G401.6 (cell line): Measurements from ENCODE around the gene IL24.
A peak's percentile ranks its signal among the peaks of the same experiment; 100 is the strongest.
"Not testable (repeated sequence)": the region's sequence is repeated elsewhere in the genome, so short reads cannot be mapped to it uniquely, and the experiment has no call there.

Experiments
- FAIRE-seq: peaks from 2 replicates; lab custom pipeline; 2012; peaks lifted over from hg19 to GRCh38; lab: Jason Lieb, UNC

IL24 gene

GRCh38 chr1:206904423-206905142 lies 7.3 kb downstream of the IL24 start:
- no peak for FAIRE-seq

GRCh38 chr1:206905295-206906164 lies 8.3 kb downstream of the IL24 start:
- no peak for FAIRE-seq

- FAIRE-seq = no peak
These were observed 10.2 kb downstream of the IL24 start for GRCh38 chr1:206907304-206907991.

- no peak for FAIRE-seq
These were observed 10.8 kb downstream of the IL24 start for GRCh38 chr1:206908038-206908437.

- FAIRE-seq = no peak
These were observed 12.1 kb downstream of the IL24 start for GRCh38 chr1:206909161-206909882.

GRCh38 chr1:206909883-206910318 lies 12.7 kb downstream of the IL24 start:
- no peak for FAIRE-seq

GRCh38 chr1:206911064-206911663 lies 13.9 kb downstream of the IL24 start:
- FAIRE-seq = peak; percentile 42

- no peak for FAIRE-seq
These were observed 15.3 kb downstream of the IL24 start for GRCh38 chr1:206912445-206913095.

GRCh38 chr1:206913766-206914537 lies 16.7 kb downstream of the IL24 start:
- no peak for FAIRE-seq

- FAIRE-seq = no peak
These were observed 17.9 kb downstream of the IL24 start for GRCh38 chr1:206915030-206915735.

GRCh38 chr1:206916000-206916709 lies 18.9 kb downstream of the IL24 start:
- FAIRE-seq = no peak

- FAIRE-seq = no peak
These were observed 20.8 kb downstream of the IL24 start for GRCh38 chr1:206918076-206918475.

- FAIRE-seq = no peak
These were observed 24.6 kb downstream of the IL24 start, which contains the start of gene FCMR for GRCh38 chr1:206921772-206922265. Gene FCMR, minus strand, starts transcription at chr1:206921941. Its CDS starts 87 bp downstream, at chr1:206921854.

- FAIRE-seq = no peak
These were observed 25.3 kb downstream of the IL24 start for GRCh38 chr1:206922524-206922923.

- no peak for FAIRE-seq
These were observed 26.0 kb downstream of the IL24 start for GRCh38 chr1:206923009-206923960.

- not testable (repeated sequence) for FAIRE-seq
These were observed 26.8 kb downstream of the IL24 start for GRCh38 chr1:206923961-206924557.

GRCh38 chr1:206924592-206925105 lies 27.4 kb downstream of the IL24 start:
- FAIRE-seq = no peak
